Measurements from ENCODE around the gene PROSER3. TPM values are rescaled to one million over a fixed set of nuclear protein-coding genes. Genes with fewer than 3 reads are reported as not detected.

The PROSER3 gene
- total RNA-seq, 1 donor from 2014 or later, result 15.0 TPM

DNA sequence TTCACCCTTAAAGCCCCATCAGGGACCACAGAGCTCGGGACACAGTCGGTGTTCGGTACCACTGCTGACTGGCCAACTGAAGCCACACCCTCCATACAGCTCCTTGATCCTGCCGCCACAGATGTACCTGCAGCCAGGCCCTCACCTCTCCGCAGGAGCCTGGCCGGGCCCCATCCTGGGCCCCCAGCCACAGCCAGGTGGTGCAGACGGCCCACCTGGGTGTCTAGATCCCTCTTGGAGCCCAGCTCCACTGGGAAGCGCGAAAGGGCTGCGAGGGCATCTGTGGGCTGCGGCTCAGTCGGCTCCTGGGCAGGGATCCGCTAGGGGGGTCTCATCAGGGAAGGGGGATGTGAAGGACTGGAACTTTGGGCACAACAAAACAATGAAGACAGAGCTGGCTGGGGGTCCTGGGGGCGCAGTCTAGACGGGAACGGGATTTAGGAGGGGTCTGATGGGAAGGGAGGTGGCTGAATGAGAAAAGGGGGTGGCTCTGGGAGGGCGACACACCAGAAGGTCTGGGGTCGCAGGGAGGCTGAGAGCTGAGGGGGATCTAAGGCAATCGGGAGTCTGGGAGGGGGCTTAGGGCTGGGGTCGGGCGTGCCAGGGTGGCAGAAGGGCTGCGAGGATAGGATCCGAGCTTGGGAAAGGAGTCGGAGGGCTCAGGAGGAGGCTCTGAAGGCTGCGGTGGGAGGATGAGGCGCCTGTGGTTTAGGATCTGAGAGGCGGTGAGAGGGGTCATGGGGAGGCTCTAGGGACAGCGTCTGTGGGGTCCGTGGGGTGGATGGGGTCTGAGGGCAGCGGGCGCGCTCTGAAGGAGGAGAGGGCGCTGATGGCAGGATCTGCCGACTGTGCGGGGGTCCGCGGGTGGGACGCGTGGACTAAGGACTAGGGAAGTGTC is 38.9 kb downstream of the PROSER3 start:
- peaks cover 14% of the 10 kb centered on the region for H3K27me3 Mint-ChIP-seq (ENCODE audit: unreplicated experiment)
- DNase-seq (ENCODE audit: low spot score), result no peak
- peak overlapping the region; percentile 63 for H3K4me3 Mint-ChIP-seq (ENCODE audit: unreplicated experiment)
- H3K27ac Mint-ChIP-seq (ENCODE audit: unreplicated experiment), result no peak overlapping the region
- TF ChIP-seq, protein P1, sequence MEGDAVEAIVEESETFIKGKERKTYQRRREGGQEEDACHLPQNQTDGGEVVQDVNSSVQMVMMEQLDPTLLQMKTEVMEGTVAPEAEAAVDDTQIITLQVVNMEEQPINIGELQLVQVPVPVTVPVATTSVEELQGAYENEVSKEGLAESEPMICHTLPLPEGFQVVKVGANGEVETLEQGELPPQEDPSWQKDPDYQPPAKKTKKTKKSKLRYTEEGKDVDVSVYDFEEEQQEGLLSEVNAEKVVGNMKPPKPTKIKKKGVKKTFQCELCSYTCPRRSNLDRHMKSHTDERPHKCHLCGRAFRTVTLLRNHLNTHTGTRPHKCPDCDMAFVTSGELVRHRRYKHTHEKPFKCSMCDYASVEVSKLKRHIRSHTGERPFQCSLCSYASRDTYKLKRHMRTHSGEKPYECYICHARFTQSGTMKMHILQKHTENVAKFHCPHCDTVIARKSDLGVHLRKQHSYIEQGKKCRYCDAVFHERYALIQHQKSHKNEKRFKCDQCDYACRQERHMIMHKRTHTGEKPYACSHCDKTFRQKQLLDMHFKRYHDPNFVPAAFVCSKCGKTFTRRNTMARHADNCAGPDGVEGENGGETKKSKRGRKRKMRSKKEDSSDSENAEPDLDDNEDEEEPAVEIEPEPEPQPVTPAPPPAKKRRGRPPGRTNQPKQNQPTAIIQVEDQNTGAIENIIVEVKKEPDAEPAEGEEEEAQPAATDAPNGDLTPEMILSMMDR (IDR thresholded peaks at IDR 0.05; ENCODE audit: unreplicated experiment), result no peak
- no peaks in the 10 kb centered on the region for H3K9me3 Mint-ChIP-seq (ENCODE audit: unreplicated experiment)
- no peaks in the 10 kb centered on the region for H3K4me1 Mint-ChIP-seq (ENCODE audit: unreplicated experiment)
- H3K36me3 Mint-ChIP-seq (ENCODE audit: low read depth, unreplicated experiment), result peaks cover 4% of the 10 kb centered on the region

DNA sequence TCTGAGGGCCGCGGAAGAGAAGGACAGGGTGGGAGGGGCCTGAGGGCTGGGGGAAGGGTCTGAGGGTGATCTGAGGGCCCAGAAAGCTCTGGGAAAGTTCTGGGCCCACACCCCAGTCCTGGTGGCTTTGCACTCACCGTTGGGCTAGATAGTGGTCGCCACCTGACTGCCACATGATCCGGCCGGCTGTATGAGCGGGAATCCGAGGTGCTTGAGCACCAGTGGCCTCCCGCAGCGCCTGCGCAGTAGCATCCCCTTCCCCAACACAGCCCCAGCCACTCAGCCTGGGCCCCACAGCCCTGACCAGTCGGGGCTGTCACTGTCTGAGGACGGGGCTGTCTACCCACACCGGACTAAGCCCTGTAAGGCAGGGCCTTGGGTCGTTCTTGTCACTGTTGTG is 39.7 kb downstream of the PROSER3 start:
- H3K36me3 Mint-ChIP-seq (ENCODE audit: low read depth, unreplicated experiment), result peaks cover 4% of the 10 kb centered on the region
- H3K4me1 Mint-ChIP-seq (ENCODE audit: unreplicated experiment), result no peaks in the 10 kb centered on the region
- peaks cover 14% of the 10 kb centered on the region for H3K27me3 Mint-ChIP-seq (ENCODE audit: unreplicated experiment)
- DNase-seq (ENCODE audit: low spot score), result no peak
- H3K27ac Mint-ChIP-seq (ENCODE audit: unreplicated experiment), result no peak overlapping the region
- TF ChIP-seq, protein P1 (IDR thresholded peaks at IDR 0.05; ENCODE audit: unreplicated experiment), result no peak
- H3K4me3 Mint-ChIP-seq (ENCODE audit: unreplicated experiment), result no peak overlapping the region
- H3K9me3 Mint-ChIP-seq (ENCODE audit: unreplicated experiment), result no peaks in the 10 kb centered on the region

DNA sequence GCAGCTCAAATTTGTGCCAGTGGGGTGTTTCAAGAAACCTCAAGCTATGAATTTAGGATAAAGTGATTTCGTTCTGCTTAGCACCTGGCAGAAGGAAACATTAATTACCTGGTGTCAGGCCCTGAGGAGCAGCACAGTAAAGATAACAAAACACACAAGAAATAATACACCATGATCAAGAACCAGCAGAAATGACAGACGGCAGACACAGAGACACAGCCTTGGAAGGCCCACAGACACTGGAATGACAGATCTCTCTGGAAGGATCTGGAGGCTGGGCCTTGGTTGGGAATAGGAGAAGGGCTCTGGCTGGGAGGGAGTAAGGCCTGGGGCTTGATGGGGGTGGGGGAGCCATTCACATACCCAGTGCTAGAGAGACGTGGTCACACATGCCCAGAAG is 43.9 kb downstream of the PROSER3 start:
- H3K4me1 Mint-ChIP-seq (ENCODE audit: unreplicated experiment), result peaks cover 9% of the 10 kb centered on the region
- H3K4me3 Mint-ChIP-seq (ENCODE audit: unreplicated experiment), result no peak overlapping the region
- peaks cover 16% of the 10 kb centered on the region for H3K27me3 Mint-ChIP-seq (ENCODE audit: unreplicated experiment)
- DNase-seq (ENCODE audit: low spot score), result no peak
- TF ChIP-seq, protein P1 (IDR thresholded peaks at IDR 0.05; ENCODE audit: unreplicated experiment), result no peak
- H3K27ac Mint-ChIP-seq (ENCODE audit: unreplicated experiment), result no peak overlapping the region
- no peaks in the 10 kb centered on the region for H3K9me3 Mint-ChIP-seq (ENCODE audit: unreplicated experiment)
- H3K36me3 Mint-ChIP-seq (ENCODE audit: low read depth, unreplicated experiment), result peaks cover 4% of the 10 kb centered on the region

DNA sequence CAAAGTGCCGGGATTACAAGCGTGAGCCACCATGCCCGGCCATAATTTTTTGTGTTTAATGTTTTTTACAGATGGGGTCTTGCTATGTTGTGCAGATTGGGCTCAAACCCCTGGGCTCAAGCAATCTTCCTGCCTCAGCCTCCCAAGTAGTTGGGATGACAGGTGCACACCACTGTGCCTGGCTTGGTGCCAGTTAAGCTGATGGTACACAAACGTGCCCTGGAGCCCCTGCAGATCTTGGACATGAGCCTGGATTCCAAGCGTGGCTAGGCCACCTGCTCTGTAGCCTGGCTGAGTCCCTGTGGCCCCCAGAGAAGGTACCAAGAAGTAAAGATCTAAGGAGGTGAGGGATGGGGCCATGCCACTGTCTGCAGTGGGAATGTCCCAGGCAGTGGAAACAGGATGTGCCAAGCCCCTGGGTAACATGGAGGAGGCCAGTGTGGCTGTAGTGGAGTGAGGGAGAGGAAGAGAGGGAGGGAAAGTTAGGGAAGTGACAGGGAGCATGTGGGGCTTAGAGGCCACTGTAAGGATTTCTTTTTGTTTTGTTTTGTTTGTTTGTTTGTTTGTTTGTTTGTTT is 47.6 kb downstream of the PROSER3 start:
- peaks cover 15% of the 10 kb centered on the region for H3K27me3 Mint-ChIP-seq (ENCODE audit: unreplicated experiment)
- H3K27ac Mint-ChIP-seq (ENCODE audit: unreplicated experiment), result no peak overlapping the region
- no peaks in the 10 kb centered on the region for H3K9me3 Mint-ChIP-seq (ENCODE audit: unreplicated experiment)
- peaks cover 9% of the 10 kb centered on the region for H3K4me1 Mint-ChIP-seq (ENCODE audit: unreplicated experiment)
- no peak for DNase-seq (ENCODE audit: low spot score)
- H3K4me3 Mint-ChIP-seq (ENCODE audit: unreplicated experiment), result no peak overlapping the region
- peaks cover 4% of the 10 kb centered on the region for H3K36me3 Mint-ChIP-seq (ENCODE audit: low read depth, unreplicated experiment)
- TF ChIP-seq, protein P1 (IDR thresholded peaks at IDR 0.05; ENCODE audit: unreplicated experiment), result no peak

DNA sequence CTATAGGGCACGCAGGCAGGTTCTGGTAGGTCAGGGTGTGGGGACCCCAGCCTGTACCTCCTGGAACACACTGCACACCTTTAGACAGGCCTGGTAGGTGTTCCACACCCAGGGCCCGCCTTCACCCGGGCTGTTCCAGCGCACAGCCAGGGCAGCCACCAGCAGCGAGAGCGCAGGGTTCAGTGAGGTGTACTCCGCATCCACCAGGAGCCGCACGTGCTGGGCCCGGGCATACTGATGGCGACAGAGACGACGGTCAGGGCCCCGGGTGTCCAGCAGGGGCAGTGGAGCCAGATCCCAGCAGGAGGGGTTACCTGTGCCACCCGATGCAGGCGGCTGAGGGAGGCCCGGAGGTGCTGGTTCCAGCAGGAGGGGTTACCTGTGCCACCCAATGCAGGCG is 48.6 kb downstream of the PROSER3 start:
- TF ChIP-seq, protein P1 (IDR thresholded peaks at IDR 0.05; ENCODE audit: unreplicated experiment), result no peak
- H3K27ac Mint-ChIP-seq (ENCODE audit: unreplicated experiment), result no peak overlapping the region

More for the DNA sequence above, 48.6 kb downstream of the PROSER3 start:
- no peak for DNase-seq (ENCODE audit: low spot score)
- H3K27me3 Mint-ChIP-seq (ENCODE audit: unreplicated experiment), result peaks cover 17% of the 10 kb centered on the region
- no peaks in the 10 kb centered on the region for H3K9me3 Mint-ChIP-seq (ENCODE audit: unreplicated experiment)
- H3K4me1 Mint-ChIP-seq (ENCODE audit: unreplicated experiment), result peaks cover 9% of the 10 kb centered on the region
- peaks cover 3% of the 10 kb centered on the region for H3K36me3 Mint-ChIP-seq (ENCODE audit: low read depth, unreplicated experiment)
- no peak overlapping the region for H3K4me3 Mint-ChIP-seq (ENCODE audit: unreplicated experiment)

Data from endothelial cell (in vitro differentiated cells).